Measurements from ENCODE around the gene IL13RA1.
A peak's percentile ranks its signal among the peaks of the same experiment; 100 is the strongest.

IL13RA1 gene

DNA sequence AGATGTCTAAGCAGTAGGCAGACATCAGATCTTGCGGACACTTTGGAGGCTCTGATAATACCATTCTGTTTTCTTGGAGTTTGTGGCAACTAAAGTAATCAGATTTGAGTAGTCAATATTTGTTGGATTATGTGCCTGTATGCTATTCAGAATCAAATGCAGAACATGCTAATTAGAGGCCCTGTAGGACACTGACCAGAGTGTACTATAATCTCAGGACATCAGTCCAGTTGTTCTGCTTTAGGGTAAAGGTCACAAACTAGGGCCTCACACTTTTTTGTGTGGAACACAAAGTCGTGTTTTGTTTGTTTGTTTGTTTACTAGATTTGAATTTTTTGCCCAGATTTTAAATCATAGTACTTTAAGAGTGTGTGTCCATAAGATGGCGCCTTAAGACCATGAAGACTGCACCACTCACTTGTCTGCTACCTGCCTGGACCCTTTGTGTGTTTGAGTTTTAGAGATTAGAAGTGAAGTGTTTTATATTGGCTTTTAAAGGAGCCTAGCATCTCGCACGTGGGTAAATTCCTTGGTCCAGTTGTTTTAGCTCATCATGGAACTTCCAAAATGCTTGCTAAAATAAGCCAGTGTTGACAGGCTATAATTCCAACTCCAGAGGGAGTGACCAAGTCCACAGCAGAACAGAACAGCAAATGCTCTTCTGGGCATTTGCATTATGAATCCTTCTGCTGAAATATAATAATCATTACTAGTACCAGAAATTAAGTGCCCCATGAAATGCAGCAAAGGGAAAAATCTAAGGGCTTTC lies 34.7 kb downstream of the IL13RA1 start:
- in situ Hi-C loops (cut with HindIII; ENCODE audit: low pct_ligation_motif_present, low sequenced_read_pairs): no loop called here
- no peak overlapping the region for H3K4me3 ChIP-seq (ENCODE audit: low read depth, low read length)
- H3K36me3 ChIP-seq (replicated peaks): peaks cover 2% of the 10 kb centered on the region
- H3K27me3 ChIP-seq (replicated peaks): no peaks in the 10 kb centered on the region
- DNase-seq: no peak
- TF ChIP-seq, protein P1, sequence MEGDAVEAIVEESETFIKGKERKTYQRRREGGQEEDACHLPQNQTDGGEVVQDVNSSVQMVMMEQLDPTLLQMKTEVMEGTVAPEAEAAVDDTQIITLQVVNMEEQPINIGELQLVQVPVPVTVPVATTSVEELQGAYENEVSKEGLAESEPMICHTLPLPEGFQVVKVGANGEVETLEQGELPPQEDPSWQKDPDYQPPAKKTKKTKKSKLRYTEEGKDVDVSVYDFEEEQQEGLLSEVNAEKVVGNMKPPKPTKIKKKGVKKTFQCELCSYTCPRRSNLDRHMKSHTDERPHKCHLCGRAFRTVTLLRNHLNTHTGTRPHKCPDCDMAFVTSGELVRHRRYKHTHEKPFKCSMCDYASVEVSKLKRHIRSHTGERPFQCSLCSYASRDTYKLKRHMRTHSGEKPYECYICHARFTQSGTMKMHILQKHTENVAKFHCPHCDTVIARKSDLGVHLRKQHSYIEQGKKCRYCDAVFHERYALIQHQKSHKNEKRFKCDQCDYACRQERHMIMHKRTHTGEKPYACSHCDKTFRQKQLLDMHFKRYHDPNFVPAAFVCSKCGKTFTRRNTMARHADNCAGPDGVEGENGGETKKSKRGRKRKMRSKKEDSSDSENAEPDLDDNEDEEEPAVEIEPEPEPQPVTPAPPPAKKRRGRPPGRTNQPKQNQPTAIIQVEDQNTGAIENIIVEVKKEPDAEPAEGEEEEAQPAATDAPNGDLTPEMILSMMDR (IDR thresholded peaks at IDR 0.05; ENCODE audit: low read depth, low read length, missing control alignments): peak; percentile 12
- no peak overlapping the region for H3K27ac ChIP-seq

DNA sequence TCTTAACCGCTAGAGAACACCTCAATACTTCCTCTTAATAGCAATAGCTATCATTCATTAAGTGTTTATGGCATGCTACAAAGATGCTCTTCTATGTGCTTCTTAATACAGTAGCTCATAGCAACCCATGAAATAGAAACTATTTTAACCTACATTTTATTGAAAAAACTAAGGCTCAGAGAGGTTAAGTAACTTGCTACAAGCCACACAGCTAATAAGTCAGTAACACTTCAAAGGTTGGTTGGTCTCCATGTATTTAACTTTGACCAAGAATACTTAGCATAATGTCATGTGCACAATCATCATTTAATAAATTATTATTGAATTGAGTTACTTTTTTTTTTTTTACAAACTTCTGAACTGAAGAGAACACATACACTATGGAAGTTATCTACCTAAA lies 36.1 kb downstream of the IL13RA1 start:
- peaks cover 2% of the 10 kb centered on the region for H3K36me3 ChIP-seq (replicated peaks)
- in situ Hi-C loops (cut with HindIII; ENCODE audit: low pct_ligation_motif_present, low sequenced_read_pairs): no loop called here

DNA sequence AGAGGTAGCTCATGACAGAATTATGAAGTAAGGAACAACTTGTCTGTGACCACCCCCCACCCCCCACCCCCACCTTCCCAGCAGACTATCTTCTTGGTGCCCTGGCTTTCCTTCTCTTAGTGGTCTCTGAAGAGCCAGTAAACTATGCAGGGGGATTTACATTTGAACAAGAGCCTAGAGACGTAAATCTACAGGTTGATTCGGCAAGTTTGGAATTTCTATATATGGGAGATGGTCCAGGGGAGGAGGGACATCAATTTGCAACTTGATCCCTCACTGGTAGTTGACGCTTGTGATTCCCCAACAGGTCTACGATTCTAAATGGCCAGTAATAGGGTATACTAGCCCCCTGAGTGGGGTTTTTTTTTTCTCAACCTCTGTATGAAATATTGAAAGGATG lies 36.7 kb downstream of the IL13RA1 start:
- Histone ChIP-seq H3K36me3 (replicated peaks) (peaks cover 2% of the 10 kb centered on the region), H3K27ac (no peak overlapping the region), H3K4me3 (ENCODE audit: low read depth, low read length) (no peak overlapping the region), H3K27me3 (replicated peaks) (no peaks in the 10 kb centered on the region)
- TF ChIP-seq, protein P1 (IDR thresholded peaks at IDR 0.05; ENCODE audit: low read depth, low read length, missing control alignments): no peak
- in situ Hi-C loops (cut with HindIII; ENCODE audit: low pct_ligation_motif_present, low sequenced_read_pairs): no loop called here
- no peak for DNase-seq

More for the DNA sequence above, 36.1 kb downstream of the IL13RA1 start:
- no peak for DNase-seq
- TF ChIP-seq, protein P1 (IDR thresholded peaks at IDR 0.05; ENCODE audit: low read depth, low read length, missing control alignments): no peak
- Histone ChIP-seq H3K27ac (no peak overlapping the region), H3K27me3 (replicated peaks) (no peaks in the 10 kb centered on the region), H3K4me3 (ENCODE audit: low read depth, low read length) (no peak overlapping the region)

DNA sequence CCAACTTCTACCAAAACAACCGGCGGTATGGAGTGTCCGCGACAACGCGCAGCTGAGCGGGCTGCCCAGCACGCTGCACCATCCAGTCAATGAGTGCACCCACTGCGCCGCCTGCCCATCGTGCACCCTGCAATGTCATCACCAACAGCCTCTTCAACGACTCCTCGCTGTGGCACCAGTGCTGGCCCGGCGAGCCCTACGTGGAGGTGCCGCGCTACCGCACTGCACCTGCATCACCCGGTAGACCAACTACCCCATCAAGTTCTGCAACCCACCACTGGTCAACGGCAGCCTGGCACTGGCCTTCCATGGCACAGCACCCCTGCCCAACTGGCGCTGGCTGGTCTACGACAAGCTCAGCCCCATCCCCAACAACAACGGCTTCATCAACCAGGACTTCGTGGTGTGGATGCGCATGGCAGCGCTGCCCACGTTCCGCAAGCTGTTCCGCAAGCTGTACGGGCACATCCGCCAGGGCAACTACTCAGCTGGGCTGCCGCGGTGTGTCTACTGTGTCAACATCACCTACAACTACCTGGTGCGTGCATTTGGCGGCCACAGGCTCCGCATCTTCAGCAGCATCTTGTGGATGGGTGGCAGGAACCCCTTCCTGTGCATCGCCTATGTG lies 42.8 kb downstream of the IL13RA1 start:
- no peaks in the 10 kb centered on the region for H3K36me3 ChIP-seq (replicated peaks)
- H3K27me3 ChIP-seq (replicated peaks): no peaks in the 10 kb centered on the region
- in situ Hi-C loops (cut with HindIII; ENCODE audit: low pct_ligation_motif_present, low sequenced_read_pairs): no loop called here
- no peak for DNase-seq
- H3K27ac ChIP-seq: no peak overlapping the region
- TF ChIP-seq, protein P1 (IDR thresholded peaks at IDR 0.05; ENCODE audit: low read depth, low read length, missing control alignments): no peak
- H3K4me3 ChIP-seq (ENCODE audit: low read depth, low read length): no peak overlapping the region

DNA sequence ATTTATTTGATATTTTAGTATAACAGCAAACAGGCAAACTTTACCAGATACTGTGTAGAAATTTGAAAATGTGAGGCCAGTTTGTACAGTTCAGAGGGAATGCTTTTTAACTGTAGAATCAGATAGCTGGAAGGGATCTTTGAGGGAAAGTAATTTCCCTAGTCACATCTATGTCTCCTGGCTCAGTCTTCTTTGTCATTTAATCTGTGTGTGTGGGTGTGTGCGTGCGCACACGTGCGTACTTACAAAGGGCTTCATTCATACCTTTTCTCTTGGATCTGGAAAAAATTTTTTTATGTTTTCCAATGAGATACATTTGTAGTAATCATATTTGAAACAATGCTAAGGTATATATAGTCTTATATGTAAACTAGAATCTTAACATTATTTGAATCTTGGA lies 44.6 kb downstream of the IL13RA1 start:
- in situ Hi-C loops (cut with HindIII; ENCODE audit: low pct_ligation_motif_present, low sequenced_read_pairs): no loop called here
- Histone ChIP-seq H3K27me3 (replicated peaks) (no peaks in the 10 kb centered on the region), H3K27ac (no peak overlapping the region), H3K4me3 (ENCODE audit: low read depth, low read length) (no peak overlapping the region), H3K36me3 (replicated peaks) (no peaks in the 10 kb centered on the region)
- TF ChIP-seq, protein P1 (IDR thresholded peaks at IDR 0.05; ENCODE audit: low read depth, low read length, missing control alignments): no peak
- DNase-seq: no peak

All from brain microvascular endothelial cell (primary cell).